HG03095 (cell line): ENCODE measurements around the gene DENND1A.
"Not testable (repeated sequence)": the region's sequence is repeated elsewhere in the genome, so short reads cannot be mapped to it uniquely, and the experiment has no call there.

Experiments
- ATAC-seq: cut with Tn5 transposase; IDR thresholded peaks from one replicate; pipeline ENCODE4 v1.9.1; 2021; ENCODE audit warnings: moderate library complexity; ENCODE audit not compliant: unreplicated experiment

DENND1A gene

GRCh38 chr9:123925161-123925560, 4.8 kb downstream of the DENND1A start:
- ATAC-seq, result no peak

- no peak for ATAC-seq
These were observed 5.2 kb downstream of the DENND1A start for GRCh38 chr9:123924727-123925126.

- no peak for ATAC-seq
These were observed 6.0 kb downstream of the DENND1A start for GRCh38 chr9:123923884-123924283.

GRCh38 chr9:123923377-123923776, 6.5 kb downstream of the DENND1A start:
- no peak for ATAC-seq

GRCh38 chr9:123922911-123923310, 7.0 kb downstream of the DENND1A start:
- no peak for ATAC-seq

GRCh38 chr9:123922431-123922830, 7.5 kb downstream of the DENND1A start:
- ATAC-seq, result no peak

- no peak for ATAC-seq
These were observed 15.3 kb downstream of the DENND1A start for GRCh38 chr9:123914517-123915196.

GRCh38 chr9:123912167-123912897, 17.6 kb downstream of the DENND1A start:
- no peak for ATAC-seq

GRCh38 chr9:123911024-123911423, 18.9 kb downstream of the DENND1A start:
- ATAC-seq, result no peak

- not testable (repeated sequence) for ATAC-seq
These were observed 20.7 kb downstream of the DENND1A start for GRCh38 chr9:123909192-123909591.

GRCh38 chr9:123903550-123903949, 26.4 kb downstream of the DENND1A start:
- not testable (repeated sequence) for ATAC-seq

GRCh38 chr9:123894822-123895221, 35.1 kb downstream of the DENND1A start:
- no peak for ATAC-seq

- no peak for ATAC-seq
These were observed 36.0 kb downstream of the DENND1A start for GRCh38 chr9:123893831-123894460.

- no peak for ATAC-seq
These were observed 36.8 kb downstream of the DENND1A start for GRCh38 chr9:123893115-123893514.

GRCh38 chr9:123887837-123888236, 42.1 kb downstream of the DENND1A start:
- no peak for ATAC-seq

GRCh38 chr9:123885834-123886233, 44.1 kb downstream of the DENND1A start:
- ATAC-seq, result not testable (repeated sequence)

- ATAC-seq, result no peak
These were observed 46.3 kb downstream of the DENND1A start for GRCh38 chr9:123883634-123884033.

GRCh38 chr9:123881604-123882003, 48.3 kb downstream of the DENND1A start:
- ATAC-seq, result no peak

- ATAC-seq, result no peak
These were observed 49.5 kb downstream of the DENND1A start for GRCh38 chr9:123880420-123880819.

GRCh38 chr9:123876750-123877149, 53.2 kb downstream of the DENND1A start:
- ATAC-seq, result no peak

- no peak for ATAC-seq
These were observed 57.2 kb downstream of the DENND1A start for GRCh38 chr9:123872710-123873109.

GRCh38 chr9:123871781-123872180, 58.1 kb downstream of the DENND1A start:
- no peak for ATAC-seq
